HEK293T (cell line): ENCODE measurements around the gene ZNF830.
"Not testable (repeated sequence)": the region's sequence is repeated elsewhere in the genome, so short reads cannot be mapped to it uniquely, and the experiment has no call there.

Source experiments
- CTCF ChIA-PET: fragments of 350-600 bp; formaldehyde crosslinking; extraction: SDS; loops from one replicate; lab custom pipeline; 2021; ENCODE audit warnings: antibody characterized with exemption, inconsistent platforms; lab: Yijun Ruan, JAX
- POLR2A ChIA-PET: fragments of 350-600 bp; formaldehyde crosslinking; extraction: SDS; loops from one replicate; lab custom pipeline; 2020; ENCODE audit warnings: antibody characterized with exemption, inconsistent platforms; lab: Yijun Ruan, JAX
- DNase-seq: peaks from one replicate; pipeline ENCODE4 v3.0.0; 2012; ENCODE audit warnings: mixed read lengths; ENCODE audit errors: extremely low spot score
- ARNT ChIP-seq: fragments of 450-650 bp; IDR thresholded peaks from 2 replicates; pipeline ENCODE4 v1.6.1; 2017; ENCODE audit warnings: mild to moderate bottlenecking
- BHLHE40 ChIP-seq: fragments of 450-650 bp; IDR thresholded peaks from 2 replicates; pipeline ENCODE4 v1.6.1; 2016; ENCODE audit warnings: mild to moderate bottlenecking, moderate library complexity, borderline replicate concordance
- CTBP1 ChIP-seq: fragments of 450-650 bp; IDR thresholded peaks from 2 replicates; pipeline ENCODE4 v1.6.1; 2016; ENCODE audit warnings: borderline replicate concordance
- ELF4 ChIP-seq: fragments of 450-650 bp; IDR thresholded peaks from 2 replicates; pipeline ENCODE4 v1.6.1; 2017; ENCODE audit warnings: antibody characterized with exemption
- FOXA1 ChIP-seq: fragments of 450-650 bp; IDR thresholded peaks from 2 replicates; pipeline ENCODE4 v1.6.1; 2016; ENCODE audit warnings: mild to moderate bottlenecking
- FOXK2 ChIP-seq: fragments of 450-650 bp; IDR thresholded peaks from 2 replicates; pipeline ENCODE4 v1.6.1; 2016; ENCODE audit warnings: mild to moderate bottlenecking
- FOXM1 ChIP-seq: fragments of 450-650 bp; IDR thresholded peaks from 2 replicates; pipeline ENCODE4 v1.6.1; 2017; ENCODE audit warnings: mild to moderate bottlenecking, borderline replicate concordance
- HDGF ChIP-seq: fragments of 450-650 bp; IDR thresholded peaks from 2 replicates; pipeline ENCODE4 v1.6.1; 2017; ENCODE audit warnings: antibody characterized with exemption, borderline replicate concordance
- L3MBTL2 ChIP-seq: fragments of 450-650 bp; conservative IDR thresholded peaks from 2 replicates; pipeline ENCODE4 v1.6.1; 2016; ENCODE audit warnings: mild to moderate bottlenecking
- LEF1 ChIP-seq: fragments of 450-650 bp; IDR thresholded peaks from 2 replicates; pipeline ENCODE4 v1.6.1; 2017; ENCODE audit warnings: mild to moderate bottlenecking, borderline replicate concordance
- NFRKB ChIP-seq: fragments of 450-650 bp; IDR thresholded peaks from 2 replicates; pipeline ENCODE4 v1.6.1; 2016; ENCODE audit warnings: mild to moderate bottlenecking, moderate library complexity
- SP1 ChIP-seq: fragments of 450-650 bp; IDR thresholded peaks from 2 replicates; pipeline ENCODE4 v1.6.1; 2017
- SUZ12 ChIP-seq: fragments of 450-650 bp; IDR thresholded peaks from 2 replicates; pipeline ENCODE4 v1.6.1; 2016; ENCODE audit warnings: mild to moderate bottlenecking
- TARDBP ChIP-seq: fragments of 450-650 bp; IDR thresholded peaks from 2 replicates; pipeline ENCODE4 v1.6.1; 2016
- ZNF384 ChIP-seq: fragments of 450-650 bp; IDR thresholded peaks from 2 replicates; pipeline ENCODE4 v1.6.1; 2016
- TF ChIP-seq, protein P1 (sequence below): fragments of 450-650 bp; IDR thresholded peaks from 2 replicates; pipeline ENCODE4 v1.6.1; 2016

The ZNF830 gene

DNA sequence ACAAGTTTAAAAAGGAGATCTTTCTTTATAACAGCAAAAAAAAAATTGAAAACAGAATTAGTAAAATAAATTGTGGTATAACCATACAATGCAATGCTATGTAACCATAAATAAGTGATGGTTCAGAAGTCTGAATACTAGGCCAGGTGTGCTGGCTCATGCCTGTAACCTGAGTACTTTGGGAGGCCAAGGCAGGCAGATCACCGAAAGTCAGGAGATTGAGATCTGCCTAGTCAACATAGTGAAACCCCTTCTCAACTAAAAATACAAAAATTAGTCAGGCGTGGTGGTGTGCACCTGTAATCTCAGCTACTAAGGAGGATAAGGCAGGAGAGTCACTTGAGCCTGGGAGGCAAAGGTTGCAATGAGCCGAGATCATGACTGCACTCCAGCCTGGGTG, 34.7 kb upstream of the ZNF830 start:
- POLR2A ChIA-PET, result no interaction called here
- no peak for TF ChIP-seq LEF1
- TF ChIP-seq L3MBTL2, result no peak
- no peak for TF ChIP-seq HDGF
- TF ChIP-seq FOXM1, result no peak
- no peak for TF ChIP-seq SP1
- no peak for TF ChIP-seq BHLHE40
- no peak for TF ChIP-seq FOXK2
- TF ChIP-seq CTBP1, result no peak
- no peak for TF ChIP-seq TARDBP
- no peak for TF ChIP-seq FOXA1
- TF ChIP-seq, protein P1, sequence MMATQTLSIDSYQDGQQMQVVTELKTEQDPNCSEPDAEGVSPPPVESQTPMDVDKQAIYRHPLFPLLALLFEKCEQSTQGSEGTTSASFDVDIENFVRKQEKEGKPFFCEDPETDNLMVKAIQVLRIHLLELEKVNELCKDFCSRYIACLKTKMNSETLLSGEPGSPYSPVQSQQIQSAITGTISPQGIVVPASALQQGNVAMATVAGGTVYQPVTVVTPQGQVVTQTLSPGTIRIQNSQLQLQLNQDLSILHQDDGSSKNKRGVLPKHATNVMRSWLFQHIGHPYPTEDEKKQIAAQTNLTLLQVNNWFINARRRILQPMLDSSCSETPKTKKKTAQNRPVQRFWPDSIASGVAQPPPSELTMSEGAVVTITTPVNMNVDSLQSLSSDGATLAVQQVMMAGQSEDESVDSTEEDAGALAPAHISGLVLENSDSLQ, result no peak
- no peak for TF ChIP-seq ARNT
- no peak for TF ChIP-seq ZNF384
- no peak for TF ChIP-seq ELF4
- TF ChIP-seq NFRKB, result no peak
- TF ChIP-seq SUZ12, result no peak
- no peak for DNase-seq
- CTCF ChIA-PET, result no interaction called here

DNA sequence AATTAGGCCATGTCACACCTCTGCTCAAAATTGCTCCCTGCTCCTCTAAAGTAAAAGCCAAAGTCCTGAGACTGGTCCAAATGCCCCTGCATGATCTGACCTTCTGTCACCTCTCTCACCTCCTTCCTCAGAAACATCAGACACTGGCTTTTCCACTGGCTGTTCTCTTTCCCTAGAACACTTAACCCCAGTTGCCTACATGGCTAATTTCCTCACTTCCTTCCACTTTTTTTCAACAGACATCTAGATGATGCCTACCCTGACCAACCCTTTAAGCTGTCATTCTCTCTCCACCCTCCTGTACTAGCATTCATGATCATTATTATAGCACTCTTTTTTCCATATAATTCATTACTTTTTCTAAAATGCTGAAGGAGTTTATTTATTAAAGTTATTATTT, 31.1 kb upstream of the ZNF830 start:
- CTCF ChIA-PET, result no interaction called here
- TF ChIP-seq ARNT (no peak), HDGF (no peak), TARDBP (no peak), CTBP1 (no peak), FOXM1 (no peak), L3MBTL2 (no peak), ZNF384 (no peak), NFRKB (no peak)
- DNase-seq, result no peak
- POLR2A ChIA-PET, result no interaction called here

DNA sequence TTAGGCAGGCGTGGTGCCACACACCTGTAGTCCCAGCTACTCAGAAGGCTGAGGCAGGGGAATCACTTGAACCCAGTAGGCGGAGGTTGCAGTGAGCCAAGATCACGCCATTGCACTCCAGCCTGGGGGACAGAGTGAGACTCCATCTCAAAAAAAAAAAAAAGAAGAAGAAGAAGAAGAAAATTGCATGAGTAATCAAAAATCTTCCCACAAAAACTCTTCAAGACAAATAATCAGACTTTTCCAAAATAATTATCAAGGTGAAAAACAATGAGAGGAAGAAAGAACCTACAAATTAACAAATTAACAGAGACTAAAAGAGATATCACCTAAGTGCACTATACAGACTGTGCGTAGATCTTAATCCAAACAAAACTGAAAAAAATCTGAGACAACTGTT, 10.6 kb upstream of the ZNF830 start:
- CTCF ChIA-PET, DNase-seq: not testable (repeated sequence)
- POLR2A ChIA-PET, result interaction anchor here (1.5 kb wide), 1 partner anchor 10 kb away, joined by 3 read pairs; the partner anchor contains the start of gene CCT6B

DNA sequence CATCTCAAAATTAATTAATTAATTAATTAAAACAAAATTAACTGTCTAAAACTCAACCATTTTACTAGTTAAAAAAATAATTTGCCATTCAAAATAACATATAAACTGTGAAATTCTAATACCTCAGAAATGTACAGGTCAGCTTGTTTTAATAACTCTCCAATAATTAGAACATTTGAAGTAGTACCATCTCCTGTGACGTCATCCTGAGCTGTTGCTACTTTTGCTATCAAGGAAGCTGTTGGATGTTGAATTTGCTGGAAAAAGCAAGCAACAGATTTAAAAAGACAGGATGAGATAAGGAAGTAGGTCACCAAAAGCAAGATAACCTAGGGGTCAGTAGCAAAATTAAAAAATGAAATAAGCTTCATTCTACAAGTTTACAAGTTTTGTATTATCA, 2.9 kb upstream of the ZNF830 start:
- TF ChIP-seq ZNF384, result no peak
- no peak for TF ChIP-seq HDGF
- TF ChIP-seq FOXK2, result no peak
- TF ChIP-seq LEF1, result no peak
- TF ChIP-seq FOXA1, result no peak
- no peak for TF ChIP-seq FOXM1
- no peak for TF ChIP-seq SP1
- no peak for TF ChIP-seq TARDBP
- no peak for TF ChIP-seq L3MBTL2
- no peak for TF ChIP-seq CTBP1
- no peak for TF ChIP-seq ELF4
- TF ChIP-seq, protein P1, result no peak
- TF ChIP-seq ARNT, result no peak
- no peak for TF ChIP-seq SUZ12
- no peak for TF ChIP-seq BHLHE40
- no peak for TF ChIP-seq NFRKB
- POLR2A ChIA-PET, result no interaction called here
- DNase-seq, result no peak
- CTCF ChIA-PET, result no interaction called here

DNA sequence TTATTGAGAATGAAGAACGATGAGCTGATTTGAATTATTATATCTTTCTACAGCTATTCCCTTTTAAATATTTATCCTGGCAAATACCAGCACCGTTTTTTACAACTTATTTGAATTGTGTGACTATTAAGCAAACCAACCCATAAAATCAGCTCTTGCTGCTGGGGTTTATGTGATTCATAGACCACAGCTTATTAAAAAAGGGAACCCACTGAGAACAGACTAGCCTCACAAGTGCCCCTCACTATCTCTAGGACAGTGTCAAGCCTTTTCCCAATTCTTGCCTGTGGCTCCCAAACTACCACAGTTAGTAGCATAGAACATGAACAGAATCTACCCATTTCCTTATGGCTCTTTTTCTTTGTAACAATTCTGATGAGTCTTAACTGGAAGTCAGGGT, 12.8 kb downstream of the ZNF830 start:
- CTCF ChIA-PET, result no interaction called here
- no peak for DNase-seq
- TF ChIP-seq L3MBTL2, result no peak
- no peak for TF ChIP-seq ARNT
- TF ChIP-seq BHLHE40, result no peak
- no peak for TF ChIP-seq FOXA1
- TF ChIP-seq SUZ12, result no peak
- TF ChIP-seq CTBP1, result no peak
- no peak for TF ChIP-seq ELF4
- TF ChIP-seq HDGF, result no peak
- no peak for TF ChIP-seq TARDBP
- no peak for TF ChIP-seq ZNF384
- TF ChIP-seq, protein P1, result no peak
- no peak for TF ChIP-seq NFRKB
- TF ChIP-seq LEF1, result no peak
- TF ChIP-seq FOXM1, result no peak
- no peak for TF ChIP-seq SP1
- TF ChIP-seq FOXK2, result no peak
- POLR2A ChIA-PET, result interaction anchor here (1.4 to 2.1 kb wide), 2 partner anchors 9 to 13 kb away, joined by 9 to 11 read pairs; partner anchors contain the start of genes CCT6B and ZNF830

DNA sequence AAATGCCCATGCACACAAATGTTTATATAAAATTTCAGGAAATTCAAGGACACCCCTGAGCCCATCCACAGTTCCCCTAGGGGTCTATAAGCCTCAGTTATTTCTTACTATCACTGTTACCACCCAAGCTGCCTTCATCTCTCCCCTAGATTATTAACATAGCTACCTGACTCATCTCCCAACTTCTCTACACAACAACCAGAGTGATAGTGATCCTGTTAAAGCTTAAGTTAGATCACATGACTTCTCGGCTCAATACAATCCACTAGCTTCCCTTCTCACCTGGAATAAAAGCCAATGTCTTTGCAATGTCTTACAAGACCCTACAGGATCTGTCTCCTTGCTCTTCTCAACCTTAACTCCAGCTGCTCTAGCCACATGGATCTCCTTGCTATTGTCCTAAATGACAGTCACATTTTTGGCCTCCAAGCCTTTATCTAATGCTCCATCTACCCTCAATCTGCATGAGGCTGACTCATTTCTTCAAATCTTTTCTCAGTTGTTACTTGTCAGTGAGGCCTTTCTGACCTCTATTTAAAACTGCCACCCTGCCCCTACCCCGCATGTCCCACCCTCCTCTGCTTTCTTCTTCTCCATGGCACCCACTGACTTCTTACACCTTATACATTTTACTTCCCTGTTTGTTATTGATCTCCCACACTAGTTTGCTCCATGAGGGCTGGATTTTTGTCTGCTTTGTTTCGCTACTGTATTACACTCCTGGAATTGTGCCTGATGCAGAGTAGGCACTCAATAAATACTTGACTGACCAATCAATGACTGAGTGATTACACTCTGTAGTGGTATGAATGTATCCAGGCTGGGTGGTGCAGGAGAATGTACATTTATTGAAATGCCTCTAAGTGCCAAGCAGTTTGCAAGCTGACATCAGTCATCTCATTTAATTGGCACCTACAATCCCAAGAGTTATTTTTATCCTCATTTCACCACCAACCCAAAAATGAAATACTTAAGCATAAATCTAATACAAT, 13.8 kb downstream of the ZNF830 start:
- TF ChIP-seq TARDBP (no peak), L3MBTL2 (no peak), FOXK2 (no peak), NFRKB (no peak)
- POLR2A ChIA-PET, result interaction anchor here (0.7 to 2.1 kb wide), 3 partner anchors 10 to 428 kb away, joined by 5 to 11 read pairs (median 9); partner anchors contain the start of genes CCT6B and ZNF830
- CTCF ChIA-PET, result no interaction called here
- no peak for DNase-seq
